Neuronal stem cell (in vitro differentiated cells): ENCODE measurements around the gene KDM4C.

Experiments used
- DNase-seq: peaks from one replicate; pipeline ENCODE4 v3.0.0-alpha.2; 2013; ENCODE audit warnings: low spot score
- H2AFZ ChIP-seq: one replicate; pipeline ENCODE4 v1.6.1; 2013; ENCODE audit warnings: mild to moderate bottlenecking, low read length, inconsistent platforms
- H2AK5ac ChIP-seq: 2 replicates; pipeline ENCODE4 v1.6.1; 2013; ENCODE audit warnings: low read depth, mild to moderate bottlenecking, inconsistent platforms, low read length, moderate library complexity, mixed read lengths
- H2BK120ac ChIP-seq: 2 replicates; pipeline ENCODE4 v1.6.1; 2013; ENCODE audit warnings: low read depth, mild to moderate bottlenecking, inconsistent platforms, low read length, moderate library complexity, mixed read lengths
- H2BK12ac ChIP-seq: one replicate; pipeline ENCODE4 v1.6.1; 2013; ENCODE audit warnings: low read length, inconsistent platforms
- H2BK15ac ChIP-seq: 2 replicates; pipeline ENCODE4 v1.6.1; 2013; ENCODE audit warnings: mild to moderate bottlenecking, low read length, inconsistent platforms, mixed read lengths
- H2BK5ac ChIP-seq: one replicate; pipeline ENCODE4 v1.6.1; 2013; ENCODE audit warnings: inconsistent platforms, mild to moderate bottlenecking, low read length, moderate library complexity
- H3K14ac ChIP-seq: one replicate; pipeline ENCODE4 v1.6.1; 2013; ENCODE audit warnings: low read length, inconsistent platforms
- H3K18ac ChIP-seq: 2 replicates; pipeline ENCODE4 v1.6.1; 2013; ENCODE audit warnings: low read length, inconsistent platforms
- H3K23ac ChIP-seq: 2 replicates; pipeline ENCODE4 v1.6.1; 2013; ENCODE audit warnings: low read depth, mild to moderate bottlenecking, mixed read lengths, low read length, inconsistent platforms; ENCODE audit not compliant: poor library complexity
- H3K27ac ChIP-seq: replicated peaks from 3 replicates; pipeline ENCODE4 v1.5.1; 2013; ENCODE audit warnings: low read length, inconsistent platforms
- H3K27me3 ChIP-seq, 3 experiments: 2 replicates each; pipeline ENCODE4 v1.6.1; 2013; ENCODE audit warnings: low read length in 3 of 3, mild to moderate bottlenecking in 2 of 3, inconsistent platforms in 1 of 3, low read depth in 1 of 3, mixed read lengths in 1 of 3, moderate library complexity in 1 of 3; ENCODE audit not compliant: control insufficient read depth in 3 of 3, insufficient read depth in 3 of 3
- H3K36me3 ChIP-seq, 2 donors: replicated peaks in 1 of 2; 2 replicates each; pipeline ENCODE4 v1.6.1; 2013; ENCODE audit warnings: low read length in 2 of 2; ENCODE audit not compliant: control insufficient read depth in 2 of 2, insufficient read depth in 2 of 2
- H3K4ac ChIP-seq: 2 replicates; pipeline ENCODE4 v1.6.1; 2013; ENCODE audit warnings: inconsistent platforms, mild to moderate bottlenecking, low read length, moderate library complexity
- H3K4me1 ChIP-seq, 2 donors: 1 replicate in 1 of 2; 2 replicates in 1 of 2; pipeline ENCODE4 v1.6.1; 2013; ENCODE audit warnings: low read length in 2 of 2, low read depth in 1 of 2; ENCODE audit not compliant: control insufficient read depth in 2 of 2, insufficient read depth in 1 of 2
- H3K4me2 ChIP-seq: one replicate; pipeline ENCODE4 v1.6.1; 2013; ENCODE audit warnings: mild to moderate bottlenecking, low read length, inconsistent platforms; ENCODE audit not compliant: insufficient read depth, poor library complexity, severe bottlenecking
- H3K4me3 ChIP-seq, 2 donors: 2 replicates each; pipeline ENCODE4 v1.5.1; 2013; ENCODE audit warnings: low read length in 2 of 2, mild to moderate bottlenecking in 2 of 2, inconsistent platforms in 1 of 2, moderate library complexity in 1 of 2
- H3K79me1 ChIP-seq: one replicate; pipeline ENCODE4 v1.6.1; 2013; ENCODE audit warnings: low read depth, mild to moderate bottlenecking, inconsistent platforms, low read length, moderate library complexity
- H3K9ac ChIP-seq: one replicate; pipeline ENCODE4 v1.6.1; 2013; ENCODE audit warnings: mild to moderate bottlenecking, low read depth, low read length, inconsistent platforms; ENCODE audit not compliant: poor library complexity
- H3K9me3 ChIP-seq, 2 donors: replicated peaks in 1 of 2; 2 replicates each; pipeline versions ENCODE3 to v1.6.1; 2013; ENCODE audit warnings: low read length in 2 of 2, mild to moderate bottlenecking in 2 of 2, inconsistent platforms in 1 of 2, low read depth in 1 of 2, mixed read lengths in 1 of 2, moderate library complexity in 1 of 2; ENCODE audit not compliant: control insufficient read depth in 2 of 2, insufficient read depth in 1 of 2
- H4K8ac ChIP-seq: one replicate; pipeline ENCODE4 v1.6.1; 2013; ENCODE audit warnings: low read depth, mild to moderate bottlenecking, inconsistent platforms, low read length, moderate library complexity
- H4K91ac ChIP-seq: one replicate; pipeline ENCODE4 v1.6.1; 2013; ENCODE audit warnings: low read length, low read depth, mild to moderate bottlenecking, inconsistent platforms; ENCODE audit not compliant: poor library complexity
- WGBS, 2 donors: extraction: QIAGEN DNeasy Blood & Tissue Kit; methylation state at CpG; one replicate each; pipeline ENCODE4 v1.1.7; 2013; ENCODE audit warnings: missing lambda C conversion rate in 2 of 2, mixed read lengths in 1 of 2; ENCODE audit not compliant: insufficient read length in 2 of 2, insufficient replicate concordance in 1 of 2; ENCODE audit errors: extremely low coverage in 2 of 2; 5-methylcytosine and 5-hydroxymethylcytosine counted together

Gene KDM4C

GRCh38 chr9:7053903-7054302 is 296.1 kb downstream of the KDM4C start:
- Histone ChIP-seq H3K4me3 (no peak overlapping the region), H3K14ac (no peak overlapping the region), H2AK5ac (no peak overlapping the region), H3K27ac (no peak overlapping the region), H4K8ac (no peak overlapping the region), H3K27me3 (no peaks in the 10 kb centered on the region), H3K4me1 (peaks cover 2 to 9% of the 10 kb centered on the region in 2 donors), H2BK12ac (no peak overlapping the region), H3K23ac (no peak overlapping the region), H4K91ac (no peak overlapping the region), H3K4me2 (no peak overlapping the region), H2BK120ac (no peak overlapping the region), H3K79me1 (no peaks in the 10 kb centered on the region), H2BK5ac (no peak overlapping the region), H3K4ac (no peak overlapping the region), H2AFZ (no peak overlapping the region), H3K9ac (no peak overlapping the region), H3K18ac (no peak overlapping the region), H3K36me3 (no peaks in the 10 kb centered on the region), H3K9me3 (no peaks in the 10 kb centered on the region), H2BK15ac (no peak overlapping the region)
- DNase-seq = no peak
- no CpG with 5 or more reads among the region's 2 CpGs for WGBS, 2 donors

GRCh38 chr9:7055171-7055903 is 297.6 kb downstream of the KDM4C start:
- Histone ChIP-seq H3K23ac (no peak overlapping the region), H3K4me1 (peaks cover 2 to 9% of the 10 kb centered on the region in 2 donors), H3K4me3 (no peak overlapping the region), H2AK5ac (no peak overlapping the region), H3K27ac (no peak overlapping the region), H3K9ac (no peak overlapping the region), H3K14ac (no peak overlapping the region), H2BK120ac (no peak overlapping the region), H3K27me3 (no peaks in the 10 kb centered on the region), H3K18ac (no peak overlapping the region), H3K4me2 (no peak overlapping the region), H3K9me3 (no peaks in the 10 kb centered on the region), H4K91ac (no peak overlapping the region), H3K36me3 (no peaks in the 10 kb centered on the region), H2BK12ac (no peak overlapping the region), H2BK15ac (no peak overlapping the region), H4K8ac (no peak overlapping the region), H2BK5ac (no peak overlapping the region), H3K79me1 (no peaks in the 10 kb centered on the region), H2AFZ (no peak overlapping the region), H3K4ac (no peak overlapping the region)
- no peak for DNase-seq
- WGBS, 2 donors = no CpG with 5 or more reads among the region's 7 CpGs

GRCh38 chr9:7056254-7056653 is 298.5 kb downstream of the KDM4C start:
- no peak overlapping the region for H3K9ac ChIP-seq
- no peaks in the 10 kb centered on the region for H3K27me3 ChIP-seq
- H4K8ac ChIP-seq = no peak overlapping the region
- peaks cover 2 to 9% of the 10 kb centered on the region in 2 donors for H3K4me1 ChIP-seq
- H3K36me3 ChIP-seq = no peaks in the 10 kb centered on the region
- H4K91ac ChIP-seq = no peak overlapping the region
- H2AK5ac ChIP-seq = no peak overlapping the region
- no peak overlapping the region for H2BK15ac ChIP-seq
- no peak overlapping the region for H2BK120ac ChIP-seq
- no peak overlapping the region for H3K4me2 ChIP-seq
- H3K14ac ChIP-seq = no peak overlapping the region
- H2BK12ac ChIP-seq = no peak overlapping the region
- no peaks in the 10 kb centered on the region for H3K9me3 ChIP-seq
- H3K23ac ChIP-seq = no peak overlapping the region
- H3K18ac ChIP-seq = no peak overlapping the region
- H3K4me3 ChIP-seq = no peak overlapping the region
- H3K79me1 ChIP-seq = no peaks in the 10 kb centered on the region
- no peak overlapping the region for H2BK5ac ChIP-seq
- no peak overlapping the region for H3K4ac ChIP-seq
- no peak for DNase-seq
- H2AFZ ChIP-seq = no peak overlapping the region
- no peak overlapping the region for H3K27ac ChIP-seq

- Histone ChIP-seq H2AK5ac (no peak overlapping the region), H2BK12ac (no peak overlapping the region), H3K4me2 (no peak overlapping the region), H3K18ac (no peak overlapping the region), H3K9ac (no peak overlapping the region), H2BK15ac (no peak overlapping the region), H3K4me1 (peaks cover 2 to 9% of the 10 kb centered on the region in 2 donors), H2BK120ac (no peak overlapping the region), H3K4ac (no peak overlapping the region), H2BK5ac (no peak overlapping the region), H3K27ac (no peak overlapping the region), H3K27me3 (no peaks in the 10 kb centered on the region), H3K9me3 (no peaks in the 10 kb centered on the region), H3K79me1 (no peaks in the 10 kb centered on the region), H4K8ac (no peak overlapping the region), H3K23ac (no peak overlapping the region), H3K14ac (no peak overlapping the region), H3K4me3 (no peak overlapping the region), H3K36me3 (no peaks in the 10 kb centered on the region), H2AFZ (no peak overlapping the region), H4K91ac (no peak overlapping the region)
- DNase-seq = no peak
- no CpG with 5 or more reads among the region's 3 CpGs for WGBS, 2 donors
These were observed 300.7 kb downstream of the KDM4C start for GRCh38 chr9:7058473-7058872.
